ENCODE measurements around the gene KCNQ1. TPM values are rescaled to one million over a fixed set of nuclear protein-coding genes. Genes with fewer than 3 reads are reported as not detected.

KCNQ1 gene
- total RNA-seq, 2 experiments from 2014 or later, result 8.7 to 9.5 TPM

- TF ChIP-seq CTCF (IDR thresholded peaks at IDR 0.05), result no peak
- Mint-ChIP-seq H3K4me1 (ENCODE audit: low read depth) (peaks cover 30% of the 10 kb centered on the region), H3K4me3 (no peak overlapping the region), H3K9me3 (no peaks in the 10 kb centered on the region), H3K27ac (no peak overlapping the region), H3K27me3 (no peaks in the 10 kb centered on the region), H3K36me3 (ENCODE audit: low read depth) (peaks cover 2% of the 10 kb centered on the region)
- intact Hi-C loops (cut with micrococcal nuclease), result loop anchor here (10.0 kb wide), 1 partner anchor 592 kb away; the partner anchor contains the start of genes C11orf21 and TSPAN32
- ChIA-PET CTCF (interaction anchor here (1.0 to 1.9 kb wide), 2 partner anchors 9 to 33 kb away, joined by 3 to 6 read pairs; no protein-coding TSS in a partner anchor), POLR2A (interaction anchor here (1.0 kb wide), 1 partner anchor 10 kb away, joined by 3 read pairs; no protein-coding TSS in a partner anchor)
- ATAC-seq (no peak), DNase-seq (no peak)
Measured at GRCh38 chr11:2897048-2897447, 452.2 kb downstream of the KCNQ1 start.

GRCh38 chr11:2898366-2899079 is 453.7 kb downstream of the KCNQ1 start:
- Mint-ChIP-seq H3K27me3 (no peaks in the 10 kb centered on the region), H3K4me3 (peak overlapping the region; percentile 56), H3K9me3 (no peaks in the 10 kb centered on the region), H3K4me1 (ENCODE audit: low read depth) (peaks cover 26% of the 10 kb centered on the region), H3K27ac (peak overlapping the region; percentile 93), H3K36me3 (ENCODE audit: low read depth) (peaks cover 2% of the 10 kb centered on the region)
- CTCF ChIA-PET, result interaction anchor here (0.6 to 1.9 kb wide), 5 partner anchors 11 to 365 kb away, joined by 3 to 10 read pairs (median 4); no protein-coding TSS in a partner anchor
- POLR2A ChIA-PET, result interaction anchor here (1.2 kb wide), 1 partner anchor 42 kb away, joined by 3 read pairs; no protein-coding TSS in a partner anchor
- ATAC-seq, result peak; percentile 68
- no peak for TF ChIP-seq CTCF (IDR thresholded peaks at IDR 0.05)
- intact Hi-C loops (cut with micrococcal nuclease), result loop anchor here (10.0 kb wide), 1 partner anchor 594 kb away; the partner anchor contains the start of genes C11orf21 and TSPAN32
- peak; percentile 86 for DNase-seq

Other genes starting within 250 kb of the KCNQ1 start
- gene ASCL2, start 174.4 kb upstream of the KCNQ1 start, total RNA-seq, result 1 to 10 TPM; 2.7 to 3.4 TPM
- 1 to 10 TPM; 2.1 to 2.2 TPM for gene C11orf21, start 143.1 kb upstream of the KCNQ1 start, total RNA-seq
- gene TSPAN32, start 143.0 kb upstream of the KCNQ1 start, total RNA-seq, result 1 to 10 TPM; 3.1 to 4.9 TPM
- 100 to 1,000 TPM; 133 to 138 TPM for gene CD81, start 67.7 kb upstream of the KCNQ1 start, total RNA-seq
- 10 to 100 TPM; 36.2 to 38.9 TPM for gene TSSC4, start 44.3 kb upstream of the KCNQ1 start, total RNA-seq
- not detected for gene TRPM5, start 494 bp upstream of the KCNQ1 start, total RNA-seq

Data from activated CD8-positive, alpha-beta T cell treated with anti-CD3 and anti-CD28 coated beads for 36 hours (primary cell).